Loucy (cell line): Measurements from ENCODE around the gene VWC2L.

ENCODE experiments used
- H2AFZ ChIP-seq: fragments of 200-600 bp; sonication (generic); 2 replicates; pipeline ENCODE4 v1.6.0; 2016; ENCODE audit warnings: antibody characterized with exemption, mild to moderate bottlenecking, low read length, moderate library complexity
- H3F3A ChIP-seq: fragments of 200-600 bp; 2 replicates; pipeline ENCODE4 v1.6.0; 2016; ENCODE audit warnings: antibody characterized with exemption, low read depth, mild to moderate bottlenecking
- H3K27me3 ChIP-seq: fragments of 200-600 bp; sonication (generic); 2 replicates; pipeline ENCODE4 v1.6.1; 2014; ENCODE audit warnings: low read length, mild to moderate bottlenecking; ENCODE audit not compliant: insufficient read depth, poor library complexity, severe bottlenecking
- H3K36me3 ChIP-seq: fragments of 200-600 bp; sonication (generic); 2 replicates; pipeline ENCODE4 v1.6.1; 2016; ENCODE audit warnings: low read length; ENCODE audit not compliant: insufficient read depth
- H3K4me1 ChIP-seq: fragments of 200-600 bp; sonication (generic); 2 replicates; pipeline ENCODE4 v1.5.1; 2014; ENCODE audit warnings: low read length, mild to moderate bottlenecking; ENCODE audit not compliant: insufficient read depth, poor library complexity, severe bottlenecking
- H3K4me2 ChIP-seq: fragments of 200-600 bp; sonication (generic); 2 replicates; pipeline ENCODE4 v1.6.0; 2014; ENCODE audit warnings: antibody characterized with exemption, low read length, low read depth, mild to moderate bottlenecking; ENCODE audit not compliant: poor library complexity, severe bottlenecking
- H3K4me3 ChIP-seq: fragments of 200-600 bp; sonication (generic); 2 replicates; pipeline ENCODE4 v1.5.1; 2014; ENCODE audit warnings: low read length, mild to moderate bottlenecking, mixed read lengths; ENCODE audit not compliant: poor library complexity, severe bottlenecking
- H3K79me2 ChIP-seq: fragments of 200-600 bp; sonication (generic); 2 replicates; pipeline ENCODE4 v1.6.1; 2014; ENCODE audit warnings: low read length; ENCODE audit not compliant: insufficient read depth
- H3K9ac ChIP-seq: fragments of 200-600 bp; sonication (generic); 2 replicates; pipeline ENCODE4 v1.6.0; 2014; ENCODE audit warnings: mild to moderate bottlenecking, low read depth, low read length, moderate library complexity; ENCODE audit not compliant: poor library complexity, severe bottlenecking
- H3K9me2 ChIP-seq: fragments of 200-600 bp; sonication (generic); replicated peaks from 2 replicates; pipeline ENCODE4 v1.6.1; 2016; ENCODE audit warnings: low read depth, low read length, mixed read lengths
- H3K9me3 ChIP-seq: fragments of 200-600 bp; sonication (generic); 2 replicates; pipeline ENCODE4 v1.6.1; 2014; ENCODE audit warnings: mild to moderate bottlenecking, antibody characterized with exemption, low read length, low read depth; ENCODE audit not compliant: insufficient read depth
- H4K20me1 ChIP-seq: fragments of 200-600 bp; sonication (generic); 2 replicates; pipeline ENCODE4 v1.6.0; 2014; ENCODE audit warnings: antibody characterized with exemption, low read length, mild to moderate bottlenecking; ENCODE audit not compliant: insufficient read depth, poor library complexity, severe bottlenecking
- CTCF ChIP-seq: fragments of 200-600 bp; sonication (generic); conservative IDR thresholded peaks from 2 replicates; pipeline ENCODE4 v1.5.1; 2014; ENCODE audit warnings: mild to moderate bottlenecking, antibody characterized with exemption, low read length
- EZH2phosphoT487 ChIP-seq: fragments of 200-600 bp; IDR thresholded peaks from 2 replicates; pipeline ENCODE4 v1.6.1; 2018; ENCODE audit warnings: antibody characterized with exemption, mild to moderate bottlenecking, moderate library complexity, borderline replicate concordance

VWC2L gene

GRCh38 chr2:214367171-214367570 is 43.7 kb upstream of the VWC2L start:
- H3K4me2 ChIP-seq, result no peak overlapping the region
- TF ChIP-seq EZH2phosphoT487 (no peak), CTCF (no peak)
- no peaks in the 10 kb centered on the region for H3K36me3 ChIP-seq
- H3K27me3 ChIP-seq, result no peaks in the 10 kb centered on the region
- no peak overlapping the region for H2AFZ ChIP-seq
- no peaks in the 10 kb centered on the region for H3K79me2 ChIP-seq
- H3K4me1 ChIP-seq, result no peaks in the 10 kb centered on the region
- H3K9me3 ChIP-seq, result no peaks in the 10 kb centered on the region
- no peaks in the 10 kb centered on the region for H3F3A ChIP-seq
- H3K9ac ChIP-seq, result no peak overlapping the region
- H3K9me2 ChIP-seq, result no peaks in the 10 kb centered on the region
- H3K4me3 ChIP-seq, result no peak overlapping the region
- H4K20me1 ChIP-seq, result no peaks in the 10 kb centered on the region

- TF ChIP-seq EZH2phosphoT487 (no peak), CTCF (no peak)
- H4K20me1 ChIP-seq, result no peaks in the 10 kb centered on the region
- no peaks in the 10 kb centered on the region for H3K27me3 ChIP-seq
- H3K9ac ChIP-seq, result no peak overlapping the region
- H2AFZ ChIP-seq, result no peak overlapping the region
- H3K4me2 ChIP-seq, result peak overlapping the region; percentile 37
- peaks cover 4% of the 10 kb centered on the region for H3K4me1 ChIP-seq
- H3K36me3 ChIP-seq, result no peaks in the 10 kb centered on the region
- no peaks in the 10 kb centered on the region for H3K9me2 ChIP-seq
- no peak overlapping the region for H3K4me3 ChIP-seq
- no peaks in the 10 kb centered on the region for H3K79me2 ChIP-seq
- H3F3A ChIP-seq, result no peaks in the 10 kb centered on the region
- H3K9me3 ChIP-seq, result no peaks in the 10 kb centered on the region
Measured at GRCh38 chr2:214376618-214377285, 34.1 kb upstream of the VWC2L start.

GRCh38 chr2:214377286-214377624 is 33.6 kb upstream of the VWC2L start:
- TF ChIP-seq CTCF, result no peak
- TF ChIP-seq EZH2phosphoT487, result no peak
- no peaks in the 10 kb centered on the region for H3K9me3 ChIP-seq
- H3F3A ChIP-seq, result no peaks in the 10 kb centered on the region
- H3K9me2 ChIP-seq, result no peaks in the 10 kb centered on the region
- no peaks in the 10 kb centered on the region for H3K79me2 ChIP-seq
- no peak overlapping the region for H3K9ac ChIP-seq
- no peaks in the 10 kb centered on the region for H3K27me3 ChIP-seq
- H3K4me3 ChIP-seq, result no peak overlapping the region
- H3K36me3 ChIP-seq, result no peaks in the 10 kb centered on the region
- peak overlapping the region; percentile 37 for H3K4me2 ChIP-seq
- peaks cover 4% of the 10 kb centered on the region for H3K4me1 ChIP-seq
- H4K20me1 ChIP-seq, result no peaks in the 10 kb centered on the region
- no peak overlapping the region for H2AFZ ChIP-seq
